B cell (primary cell): ENCODE data around the gene TNIK. TPM values are rescaled to one million over a fixed set of nuclear protein-coding genes. Genes with fewer than 3 reads are reported as not detected.
"Not testable (repeated sequence)": the region's sequence is repeated elsewhere in the genome, so short reads cannot be mapped to it uniquely, and the experiment has no call there.

ENCODE experiments used
- ATAC-seq: fragments of 200-7000 bp; cut with Tn5 transposase; one replicate; pipeline ENCODE4 v1.10.0; 2021; ENCODE audit warnings: low read depth, mild to moderate bottlenecking, moderate number of reproducible peaks, moderate library complexity
- CTCF ChIA-PET: fragments of 350-600 bp; sonication (Branson Sonifier 250); formaldehyde crosslinking; loops from one replicate; lab custom pipeline; 2021; ENCODE audit warnings: antibody characterized with exemption, inconsistent platforms; lab: Charles Lee
- POLR2A ChIA-PET: fragments of 350-600 bp; sonication (Branson Sonifier 250); formaldehyde crosslinking; loops from one replicate; lab custom pipeline; 2021; ENCODE audit warnings: antibody characterized with exemption; lab: Charles Lee
- DNase-seq: peaks from one replicate; pipeline ENCODE4 v3.0.0; 2013
- H2AFZ ChIP-seq: 2 replicates; pipeline ENCODE4 v1.6.1; 2012; ENCODE audit warnings: mild to moderate bottlenecking, low read depth, low read length; ENCODE audit not compliant: insufficient read depth, poor library complexity, severe bottlenecking
- H3K27ac ChIP-seq, 2 donors: 1 replicate in 1 of 2; 2 replicates in 1 of 2; pipeline ENCODE4 v1.5.1; 2012 to 2013; ENCODE audit warnings: low read length in 2 of 2, mild to moderate bottlenecking in 2 of 2, moderate library complexity in 1 of 2
- H3K27me3 ChIP-seq, 4 experiments: fragments of 200-600 bp in 1 of 4; sonication (generic) in 1 of 4; replicated peaks in 1 of 4; 1 replicate in 2 of 4; 2 replicates in 2 of 4; pipeline versions ENCODE4 v1.6.1 to v1.7.0; 2013 to 2016; ENCODE audit warnings: low read length in 3 of 4, mild to moderate bottlenecking in 2 of 4, mixed read lengths in 1 of 4, moderate library complexity in 1 of 4; ENCODE audit not compliant: insufficient read depth in 4 of 4, control insufficient read depth in 3 of 4; ENCODE audit errors: control extremely low read depth in 1 of 4
- H3K36me3 ChIP-seq, 2 experiments: replicated peaks in 1 of 2; 1 replicate in 1 of 2; 2 replicates in 1 of 2; pipeline versions ENCODE4 v1.6.1 to v1.7.1; 2013; ENCODE audit warnings: low read length in 1 of 2; ENCODE audit not compliant: insufficient read depth in 2 of 2, control insufficient read depth in 1 of 2; ENCODE audit errors: control extremely low read depth in 1 of 2, extremely low read depth in 1 of 2
- H3K4me1 ChIP-seq, 2 donors: fragments of 200-600 bp in 1 of 2; sonication (generic) in 1 of 2; 1 replicate in 1 of 2; 2 replicates in 1 of 2; pipeline versions ENCODE4 v1.5.1 to v1.6.1; 2013 to 2017; ENCODE audit warnings: low read length in 2 of 2; ENCODE audit not compliant: control insufficient read depth in 2 of 2, insufficient read depth in 2 of 2
- H3K4me2 ChIP-seq: replicated peaks from 2 replicates; pipeline ENCODE3; 2012; ENCODE audit warnings: mild to moderate bottlenecking, low read depth, low read length; ENCODE audit not compliant: poor library complexity, severe bottlenecking
- H3K4me3 ChIP-seq, 5 experiments: fragments of 200-600 bp in 1 of 5; sonication (generic) in 1 of 5; 1 replicate in 3 of 5; 2 replicates in 2 of 5; pipeline versions ENCODE4 v1.5.1 to v1.7.0; 2011 to 2016; ENCODE audit warnings: low read length in 4 of 5, mild to moderate bottlenecking in 4 of 5, low read depth in 2 of 5, control low read depth in 1 of 5, moderate library complexity in 1 of 5; ENCODE audit not compliant: insufficient read depth in 1 of 5; ENCODE audit errors: control extremely low read depth in 1 of 5, extremely low read depth in 1 of 5
- H3K79me2 ChIP-seq: fragments of 200-600 bp; sonication (generic); one replicate; pipeline ENCODE4 v1.6.0; 2016; ENCODE audit warnings: low read length; ENCODE audit not compliant: control insufficient read depth, insufficient read depth
- H3K9ac ChIP-seq: fragments of 200-600 bp; sonication (generic); 2 replicates; pipeline ENCODE4 v1.6.1; 2017; ENCODE audit warnings: mild to moderate bottlenecking, low read length, moderate library complexity
- H3K9me3 ChIP-seq, 3 donors: one replicate each; pipeline versions ENCODE4 v1.6.1 to v1.7.1; 2013; ENCODE audit warnings: low read length in 2 of 3; ENCODE audit not compliant: control insufficient read depth in 2 of 3, insufficient read depth in 1 of 3; ENCODE audit errors: control extremely low read depth in 1 of 3
- H4K20me1 ChIP-seq: 2 replicates; pipeline ENCODE4 v1.6.0; 2012; ENCODE audit warnings: mild to moderate bottlenecking, low read length; ENCODE audit not compliant: insufficient read depth, control insufficient read depth, poor library complexity, severe bottlenecking
- H3K27ac Mint-ChIP-seq: one replicate; pipeline ENCODE4 v1.8.0; 2021; ENCODE audit warnings: mixed read lengths
- H3K27me3 Mint-ChIP-seq: one replicate; pipeline ENCODE4 v1.8.0; 2021; ENCODE audit warnings: mixed read lengths
- H3K4me1 Mint-ChIP-seq: one replicate; pipeline ENCODE4 v1.8.0; 2021; ENCODE audit warnings: mixed read lengths
- H3K4me3 Mint-ChIP-seq: one replicate; pipeline ENCODE4 v1.8.0; 2021; ENCODE audit warnings: mixed read lengths
- H3K9me3 Mint-ChIP-seq: one replicate; pipeline ENCODE4 v1.8.0; 2022; ENCODE audit warnings: mixed read lengths; ENCODE audit not compliant: insufficient read depth
- EZH2 ChIP-seq: IDR thresholded peaks from 2 replicates; pipeline ENCODE4 v1.6.1; 2012; ENCODE audit warnings: borderline replicate concordance, low read depth, mild to moderate bottlenecking, moderate library complexity, low read length; ENCODE audit not compliant: insufficient read depth, poor library complexity, severe bottlenecking
- WGBS: methylation state at CpG from one replicate; pipeline ENCODE4 v1.1.5; 2013; ENCODE audit warnings: missing lambda C conversion rate; ENCODE audit not compliant: insufficient coverage; 5-methylcytosine and 5-hydroxymethylcytosine counted together
- intact Hi-C: fragments of 100-400 bp; cut with micrococcal nuclease; formaldehyde crosslinking; loops from one replicate; pipeline ENCODE4 v1.10.0; 2022
- polyA plus RNA-seq: library from polyadenylated mRNA; depleted of rRNA; stranded (reverse); fragments of >200 nt; gene quantifications from 2 replicates; pipeline ENCODE4 v1.2.3, GENCODE V29; 2012
- total RNA-seq, 2 donors: library from RNA; stranded (reverse); fragments of 120-200 nt in 1 of 2; gene quantifications; 1 replicate in 1 of 2; 2 replicates in 1 of 2; pipeline versions ENCODE4 v1.2.3 to v1.2.4, GENCODE V29; 2013 to 2022
- TF ChIP-seq, protein P1 (sequence below): fragments of 200-600 bp; IDR thresholded peaks from one replicate; pipeline ENCODE4 v1.8.0; 2022; ENCODE audit warnings: antibody characterized with exemption, mild to moderate bottlenecking

TNIK gene
- total and polyA plus RNA-seq, 2 donors (not counting 1 experiment from before 2014, with no cell fraction given): 0.66 to 7.7 TPM

DNA sequence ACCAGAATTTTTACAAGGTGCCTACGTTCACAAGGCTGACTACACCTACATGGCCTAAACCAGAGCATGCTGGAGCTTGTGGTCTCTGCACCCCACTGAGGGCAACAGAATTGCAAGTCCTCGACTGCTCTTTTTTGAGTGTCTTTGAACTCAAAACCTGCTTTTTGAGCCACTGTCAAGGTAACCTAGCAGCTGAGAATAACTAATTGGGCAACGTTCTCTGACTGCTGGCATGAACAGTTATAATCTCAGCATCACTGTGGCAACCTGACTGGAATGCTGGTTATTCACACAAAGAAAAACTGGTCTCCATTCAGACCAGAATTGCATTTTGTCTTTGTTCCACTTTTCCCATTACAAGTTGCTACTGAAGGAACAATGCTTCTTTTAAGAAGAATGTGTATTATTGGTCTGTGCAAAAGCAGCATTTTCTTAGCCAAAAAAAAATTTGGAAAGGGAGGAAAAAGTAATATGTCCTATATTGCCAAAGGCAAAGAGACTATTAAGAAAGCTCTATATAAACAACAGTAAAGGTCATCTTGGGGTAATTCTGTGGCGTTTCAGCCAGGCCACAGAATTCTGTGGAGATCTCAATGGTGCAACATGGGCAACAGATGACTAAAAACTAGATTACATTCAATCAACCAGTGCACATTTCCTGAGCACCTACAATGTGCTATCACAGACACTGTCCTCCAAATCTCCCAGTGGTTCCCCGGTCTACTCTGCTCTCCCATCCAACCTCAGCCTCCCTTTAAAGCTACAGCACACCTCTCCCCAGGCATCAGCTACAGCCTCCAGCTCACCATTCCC lies 76.8 kb downstream of the TNIK start:
- H3K79me2 ChIP-seq: no peaks in the 10 kb centered on the region
- intact Hi-C loops: no loop called here
- WGBS: 78% methylated on average over 5 of the region's 5 CpGs

DNA sequence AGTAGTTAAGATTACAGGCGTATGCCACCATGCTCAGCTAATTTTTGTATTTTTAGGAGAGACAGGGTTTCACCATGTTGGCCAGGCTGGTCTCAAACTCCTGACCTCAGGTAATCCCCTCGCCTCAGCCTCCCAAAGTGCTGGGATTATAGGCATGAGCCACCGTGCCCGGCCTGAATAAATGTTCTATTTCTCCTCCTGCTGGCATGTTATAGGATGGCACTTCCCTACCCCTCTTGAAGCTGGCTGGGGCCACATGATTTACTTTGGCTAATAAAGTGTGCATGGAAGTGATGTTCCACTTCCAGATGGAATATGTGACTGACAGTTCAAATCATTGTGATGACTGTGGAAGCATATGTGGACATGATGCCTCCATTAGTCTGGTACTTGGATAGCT lies 77.9 kb downstream of the TNIK start:
- H3K27ac ChIP-seq, H3K9ac ChIP-seq, H3K27ac Mint-ChIP-seq, H3K27me3 Mint-ChIP-seq, H3K27me3 ChIP-seq, POLR2A ChIA-PET, H3K9me3 ChIP-seq, H3K4me1 ChIP-seq, ATAC-seq, intact Hi-C loops, H3K9me3 Mint-ChIP-seq, H2AFZ ChIP-seq, H3K4me1 Mint-ChIP-seq, DNase-seq, H3K79me2 ChIP-seq, H3K4me3 ChIP-seq, CTCF ChIA-PET, H3K4me2 ChIP-seq, H4K20me1 ChIP-seq, H3K4me3 Mint-ChIP-seq, H3K36me3 ChIP-seq: not testable (repeated sequence)
- WGBS: 100% methylated on average over 4 of the region's 4 CpGs

More for the DNA sequence above, 76.8 kb downstream of the TNIK start:
- no peak for DNase-seq
- no peak overlapping the region for H3K4me3 Mint-ChIP-seq
- Histone ChIP-seq H3K9me3 (no peaks in the 10 kb centered on the region), H3K4me2 (no peak overlapping the region), H3K4me1 (no peaks in the 10 kb centered on the region), H2AFZ (no peak overlapping the region), H3K27me3 (no peaks in the 10 kb centered on the region), H3K27ac (no peak overlapping the region), H3K36me3 (no peaks in the 10 kb centered on the region), H4K20me1 (no peaks in the 10 kb centered on the region), H3K9ac (no peak overlapping the region), H3K4me3 (no peak overlapping the region)
- POLR2A ChIA-PET: no interaction called here
- H3K9me3 Mint-ChIP-seq: no peaks in the 10 kb centered on the region
- no peak overlapping the region for H3K27ac Mint-ChIP-seq
- peaks cover 4% of the 10 kb centered on the region for H3K27me3 Mint-ChIP-seq
- CTCF ChIA-PET: no interaction called here
- TF ChIP-seq EZH2: no peak
- TF ChIP-seq, protein P1, sequence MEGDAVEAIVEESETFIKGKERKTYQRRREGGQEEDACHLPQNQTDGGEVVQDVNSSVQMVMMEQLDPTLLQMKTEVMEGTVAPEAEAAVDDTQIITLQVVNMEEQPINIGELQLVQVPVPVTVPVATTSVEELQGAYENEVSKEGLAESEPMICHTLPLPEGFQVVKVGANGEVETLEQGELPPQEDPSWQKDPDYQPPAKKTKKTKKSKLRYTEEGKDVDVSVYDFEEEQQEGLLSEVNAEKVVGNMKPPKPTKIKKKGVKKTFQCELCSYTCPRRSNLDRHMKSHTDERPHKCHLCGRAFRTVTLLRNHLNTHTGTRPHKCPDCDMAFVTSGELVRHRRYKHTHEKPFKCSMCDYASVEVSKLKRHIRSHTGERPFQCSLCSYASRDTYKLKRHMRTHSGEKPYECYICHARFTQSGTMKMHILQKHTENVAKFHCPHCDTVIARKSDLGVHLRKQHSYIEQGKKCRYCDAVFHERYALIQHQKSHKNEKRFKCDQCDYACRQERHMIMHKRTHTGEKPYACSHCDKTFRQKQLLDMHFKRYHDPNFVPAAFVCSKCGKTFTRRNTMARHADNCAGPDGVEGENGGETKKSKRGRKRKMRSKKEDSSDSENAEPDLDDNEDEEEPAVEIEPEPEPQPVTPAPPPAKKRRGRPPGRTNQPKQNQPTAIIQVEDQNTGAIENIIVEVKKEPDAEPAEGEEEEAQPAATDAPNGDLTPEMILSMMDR: no peak
- ATAC-seq: no peak
- H3K4me1 Mint-ChIP-seq: no peaks in the 10 kb centered on the region
